ENCODE measurements around the gene SH3BP5L. TPM values are rescaled to one million over a fixed set of nuclear protein-coding genes. Genes with fewer than 3 reads are reported as not detected.
"Not testable (repeated sequence)": the region's sequence is repeated elsewhere in the genome, so short reads cannot be mapped to it uniquely, and the experiment has no call there.

SH3BP5L gene
- total and polyA plus RNA-seq, 4 donors = 16.3 to 37.8 (median 30.0) TPM

GRCh38 chr1:248803501-248803900 is 22.2 kb downstream of the SH3BP5L start:
- WGBS (ENCODE audit: insufficient coverage) = 89% methylated on average over 15 of the region's 15 CpGs
- not testable (repeated sequence) for DNase-seq (ENCODE audit: low read depth in 4 of 6, low spot score in 6 of 6); H3K27me3 ChIP-seq (ENCODE audit: control insufficient read depth, insufficient read depth, low read length); H3K9me3 ChIP-seq (ENCODE audit: control insufficient read depth, insufficient read depth, low read length); H3K36me3 ChIP-seq (ENCODE audit: control insufficient read depth, insufficient read depth, low read length); H3K4me1 ChIP-seq (ENCODE audit: control insufficient read depth, insufficient read depth, low read length); H3K27ac ChIP-seq (ENCODE audit: low read depth, low read length); H3K4me3 ChIP-seq (ENCODE audit: low read depth, low read length)

GRCh38 chr1:248802454-248802853 is 23.3 kb downstream of the SH3BP5L start:
- H3K9me3 ChIP-seq (ENCODE audit: control insufficient read depth, insufficient read depth, low read length) = no peaks in the 10 kb centered on the region
- WGBS (ENCODE audit: insufficient coverage) = 91% methylated on average over 6 of the region's 6 CpGs
- H3K4me3 ChIP-seq (ENCODE audit: low read depth, low read length) = no peak overlapping the region
- no peaks in the 10 kb centered on the region for H3K4me1 ChIP-seq (ENCODE audit: control insufficient read depth, insufficient read depth, low read length)
- H3K27ac ChIP-seq (ENCODE audit: low read depth, low read length) = no peak overlapping the region
- H3K36me3 ChIP-seq (ENCODE audit: control insufficient read depth, insufficient read depth, low read length) = no peaks in the 10 kb centered on the region
- DNase-seq (ENCODE audit: low read depth in 4 of 6, low spot score in 6 of 6) = no peak
- no peaks in the 10 kb centered on the region for H3K27me3 ChIP-seq (ENCODE audit: control insufficient read depth, insufficient read depth, low read length)

- Histone ChIP-seq H3K27ac (ENCODE audit: low read depth, low read length) (no peak overlapping the region), H3K4me1 (ENCODE audit: control insufficient read depth, insufficient read depth, low read length) (no peaks in the 10 kb centered on the region), H3K9me3 (ENCODE audit: control insufficient read depth, insufficient read depth, low read length) (no peaks in the 10 kb centered on the region), H3K4me3 (ENCODE audit: low read depth, low read length) (no peak overlapping the region), H3K27me3 (ENCODE audit: control insufficient read depth, insufficient read depth, low read length) (no peaks in the 10 kb centered on the region), H3K36me3 (ENCODE audit: control insufficient read depth, insufficient read depth, low read length) (no peaks in the 10 kb centered on the region)
- no CpG with 5 or more reads among the region's 3 CpGs for WGBS (ENCODE audit: insufficient coverage)
- DNase-seq (ENCODE audit: low read depth in 4 of 6, low spot score in 6 of 6) = no peak
These were observed 25.3 kb downstream of the SH3BP5L start for GRCh38 chr1:248800459-248800858.

- Histone ChIP-seq H3K27me3 (ENCODE audit: control insufficient read depth, insufficient read depth, low read length) (no peaks in the 10 kb centered on the region), H3K4me3 (ENCODE audit: low read depth, low read length) (no peak overlapping the region), H3K36me3 (ENCODE audit: control insufficient read depth, insufficient read depth, low read length) (no peaks in the 10 kb centered on the region), H3K9me3 (ENCODE audit: control insufficient read depth, insufficient read depth, low read length) (no peaks in the 10 kb centered on the region), H3K4me1 (ENCODE audit: control insufficient read depth, insufficient read depth, low read length) (no peaks in the 10 kb centered on the region), H3K27ac (ENCODE audit: low read depth, low read length) (no peak overlapping the region)
- WGBS (ENCODE audit: insufficient coverage) = no CpG with 5 or more reads among the region's 3 CpGs
- DNase-seq (ENCODE audit: low read depth in 4 of 6, low spot score in 6 of 6) = no peak
These were observed 26.9 kb downstream of the SH3BP5L start for GRCh38 chr1:248798791-248799190.

GRCh38 chr1:248794663-248795062 is 31.1 kb downstream of the SH3BP5L start:
- WGBS (ENCODE audit: insufficient coverage) = 67% methylated on average over 1 of the region's 5 CpGs
- H3K4me1 ChIP-seq (ENCODE audit: control insufficient read depth, insufficient read depth, low read length); H3K27me3 ChIP-seq (ENCODE audit: control insufficient read depth, insufficient read depth, low read length); DNase-seq (ENCODE audit: low read depth in 4 of 6, low spot score in 6 of 6); H3K27ac ChIP-seq (ENCODE audit: low read depth, low read length); H3K9me3 ChIP-seq (ENCODE audit: control insufficient read depth, insufficient read depth, low read length); H3K36me3 ChIP-seq (ENCODE audit: control insufficient read depth, insufficient read depth, low read length); H3K4me3 ChIP-seq (ENCODE audit: low read depth, low read length): not testable (repeated sequence)

DNA sequence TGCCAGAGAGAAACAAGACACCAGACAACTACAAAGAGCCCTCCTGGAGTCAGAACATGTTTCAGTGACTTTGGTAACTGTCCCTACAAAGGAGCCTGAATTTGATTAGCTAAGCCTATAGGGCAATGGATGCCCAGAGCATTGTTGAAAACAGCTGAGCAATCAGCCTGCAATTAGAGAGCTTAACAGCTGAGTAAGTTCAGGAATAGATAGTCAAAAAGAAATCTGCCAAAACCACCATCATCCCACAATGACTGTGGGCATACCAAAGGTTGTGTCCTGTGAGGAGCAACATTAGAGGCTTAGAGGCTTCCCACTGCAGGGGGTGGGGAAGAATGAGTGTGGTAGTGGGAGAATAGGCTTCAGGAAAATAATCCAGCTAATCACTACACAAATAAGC is 32.1 kb downstream of the SH3BP5L start:
- Histone ChIP-seq H3K4me1 (ENCODE audit: control insufficient read depth, insufficient read depth, low read length) (no peaks in the 10 kb centered on the region), H3K27ac (ENCODE audit: low read depth, low read length) (no peak overlapping the region), H3K36me3 (ENCODE audit: control insufficient read depth, insufficient read depth, low read length) (no peaks in the 10 kb centered on the region), H3K27me3 (ENCODE audit: control insufficient read depth, insufficient read depth, low read length) (no peaks in the 10 kb centered on the region), H3K4me3 (ENCODE audit: low read depth, low read length) (no peak overlapping the region), H3K9me3 (ENCODE audit: control insufficient read depth, insufficient read depth, low read length) (peaks cover 1% of the 10 kb centered on the region)
- DNase-seq (ENCODE audit: low read depth in 4 of 6, low spot score in 6 of 6) = no peak

GRCh38 chr1:248792342-248792741 is 33.4 kb downstream of the SH3BP5L start:
- no peaks in the 10 kb centered on the region for H3K27me3 ChIP-seq (ENCODE audit: control insufficient read depth, insufficient read depth, low read length)
- no peak overlapping the region for H3K4me3 ChIP-seq (ENCODE audit: low read depth, low read length)
- no peaks in the 10 kb centered on the region for H3K36me3 ChIP-seq (ENCODE audit: control insufficient read depth, insufficient read depth, low read length)
- 83% methylated on average over 3 of the region's 5 CpGs for WGBS (ENCODE audit: insufficient coverage)
- no peak overlapping the region for H3K27ac ChIP-seq (ENCODE audit: low read depth, low read length)
- H3K4me1 ChIP-seq (ENCODE audit: control insufficient read depth, insufficient read depth, low read length) = no peaks in the 10 kb centered on the region
- H3K9me3 ChIP-seq (ENCODE audit: control insufficient read depth, insufficient read depth, low read length) = peaks cover 1% of the 10 kb centered on the region
- no peak for DNase-seq (ENCODE audit: low read depth in 4 of 6, low spot score in 6 of 6)

GRCh38 chr1:248791010-248791409 is 34.7 kb downstream of the SH3BP5L start:
- H3K27ac ChIP-seq (ENCODE audit: low read depth, low read length) = no peak overlapping the region
- no peaks in the 10 kb centered on the region for H3K27me3 ChIP-seq (ENCODE audit: control insufficient read depth, insufficient read depth, low read length)
- no peaks in the 10 kb centered on the region for H3K36me3 ChIP-seq (ENCODE audit: control insufficient read depth, insufficient read depth, low read length)
- H3K9me3 ChIP-seq (ENCODE audit: control insufficient read depth, insufficient read depth, low read length) = peaks cover 1% of the 10 kb centered on the region
- no peak for DNase-seq (ENCODE audit: low read depth in 4 of 6, low spot score in 6 of 6)
- H3K4me3 ChIP-seq (ENCODE audit: low read depth, low read length) = no peak overlapping the region
- WGBS (ENCODE audit: insufficient coverage) = 57% methylated on average over 1 of the region's 4 CpGs
- H3K4me1 ChIP-seq (ENCODE audit: control insufficient read depth, insufficient read depth, low read length) = no peaks in the 10 kb centered on the region

DNA sequence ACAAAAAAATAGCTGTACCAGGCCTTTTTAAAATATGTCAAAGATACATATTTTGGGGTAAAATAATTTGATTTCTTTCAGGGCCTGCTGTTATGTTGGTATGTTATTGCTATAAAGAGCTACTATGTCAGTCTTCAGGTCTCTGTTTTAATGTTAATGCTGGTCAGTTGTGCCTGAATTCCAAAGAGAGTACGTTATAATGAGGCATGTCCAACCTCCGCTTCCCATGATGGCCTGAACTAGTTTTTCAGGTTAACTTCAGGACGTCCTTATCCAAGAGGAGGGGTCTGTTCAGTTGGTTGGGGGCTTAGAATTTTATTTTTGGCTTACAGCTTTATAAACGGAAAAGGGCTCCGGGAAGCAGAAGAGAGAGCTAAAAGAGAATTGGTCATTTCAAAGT is 35.3 kb downstream of the SH3BP5L start:
- DNase-seq (ENCODE audit: low read depth in 4 of 6, low spot score in 6 of 6) = no peak
- Histone ChIP-seq H3K27ac (ENCODE audit: low read depth, low read length) (no peak overlapping the region), H3K36me3 (ENCODE audit: control insufficient read depth, insufficient read depth, low read length) (no peaks in the 10 kb centered on the region), H3K27me3 (ENCODE audit: control insufficient read depth, insufficient read depth, low read length) (no peaks in the 10 kb centered on the region), H3K4me3 (ENCODE audit: low read depth, low read length) (no peak overlapping the region), H3K9me3 (ENCODE audit: control insufficient read depth, insufficient read depth, low read length) (peaks cover 1% of the 10 kb centered on the region), H3K4me1 (ENCODE audit: control insufficient read depth, insufficient read depth, low read length) (no peaks in the 10 kb centered on the region)
- 90% methylated on average over 4 of the region's 5 CpGs for WGBS (ENCODE audit: insufficient coverage)

GRCh38 chr1:248789337-248789736 is 36.4 kb downstream of the SH3BP5L start:
- WGBS (ENCODE audit: insufficient coverage) = no CpG with 5 or more reads among the region's 2 CpGs
- H3K9me3 ChIP-seq (ENCODE audit: control insufficient read depth, insufficient read depth, low read length); H3K27ac ChIP-seq (ENCODE audit: low read depth, low read length); H3K36me3 ChIP-seq (ENCODE audit: control insufficient read depth, insufficient read depth, low read length); DNase-seq (ENCODE audit: low read depth in 4 of 6, low spot score in 6 of 6); H3K27me3 ChIP-seq (ENCODE audit: control insufficient read depth, insufficient read depth, low read length); H3K4me1 ChIP-seq (ENCODE audit: control insufficient read depth, insufficient read depth, low read length); H3K4me3 ChIP-seq (ENCODE audit: low read depth, low read length): not testable (repeated sequence)

All from spinal cord (tissue), 10 donors.